ENCODE data around the gene MAP4K1.

The MAP4K1 gene

DNA sequence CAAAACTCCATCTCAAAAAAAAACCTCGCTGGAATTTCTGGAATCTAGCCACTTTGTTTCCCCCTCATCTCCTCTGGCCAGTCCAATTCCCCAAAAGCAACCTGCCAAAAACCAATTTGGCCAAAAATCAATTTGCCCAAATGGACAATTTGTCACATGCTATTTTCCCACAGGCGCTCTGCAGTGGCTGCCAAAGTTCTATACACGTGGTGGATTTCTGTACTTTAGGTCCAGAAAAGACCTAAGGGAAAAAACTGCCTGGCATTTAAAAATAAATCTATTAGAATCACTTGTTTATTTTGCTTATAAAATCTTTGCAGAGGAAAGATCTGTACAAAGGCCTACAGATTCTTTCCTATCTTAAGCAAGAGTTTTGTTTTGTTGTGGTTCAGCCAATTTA is 79.4 kb downstream of the MAP4K1 start:
- no peak overlapping the region for H3K27ac ChIP-seq (ENCODE audit: low read depth in 2 of 2, low read length in 2 of 2)
- H3K36me3 ChIP-seq (ENCODE audit: control insufficient read depth in 2 of 2, insufficient read depth in 2 of 2, low read length in 2 of 2), result no peaks in the 10 kb centered on the region
- H3K9ac ChIP-seq (ENCODE audit: low read depth in 1 of 2, low read length in 2 of 2), result no peak overlapping the region
- peaks cover 0 to 2% of the 10 kb centered on the region in 2 donors for H3K4me1 ChIP-seq (ENCODE audit: control insufficient read depth in 2 of 2, insufficient read depth in 2 of 2, low read length in 2 of 2)
- no peaks in the 10 kb centered on the region for H3K27me3 ChIP-seq (ENCODE audit: control insufficient read depth in 2 of 2, insufficient read depth in 2 of 2, low read length in 2 of 2)
- H3K4me3 ChIP-seq (ENCODE audit: low read length in 2 of 2), result no peak overlapping the region
- H3K9me3 ChIP-seq (ENCODE audit: control insufficient read depth in 2 of 2, low read length in 2 of 2), result peaks cover 2 to 5% of the 10 kb centered on the region in 2 donors
